AG20443 (cell line): ENCODE data around the gene TMF1.
A peak's percentile ranks its signal among the peaks of the same experiment; 100 is the strongest.

Source experiments
- DNase-seq: peaks from one replicate; pipeline ENCODE4 v3.0.0; 2012; ENCODE audit warnings: low spot score, mixed read lengths

TMF1 gene, protein sequence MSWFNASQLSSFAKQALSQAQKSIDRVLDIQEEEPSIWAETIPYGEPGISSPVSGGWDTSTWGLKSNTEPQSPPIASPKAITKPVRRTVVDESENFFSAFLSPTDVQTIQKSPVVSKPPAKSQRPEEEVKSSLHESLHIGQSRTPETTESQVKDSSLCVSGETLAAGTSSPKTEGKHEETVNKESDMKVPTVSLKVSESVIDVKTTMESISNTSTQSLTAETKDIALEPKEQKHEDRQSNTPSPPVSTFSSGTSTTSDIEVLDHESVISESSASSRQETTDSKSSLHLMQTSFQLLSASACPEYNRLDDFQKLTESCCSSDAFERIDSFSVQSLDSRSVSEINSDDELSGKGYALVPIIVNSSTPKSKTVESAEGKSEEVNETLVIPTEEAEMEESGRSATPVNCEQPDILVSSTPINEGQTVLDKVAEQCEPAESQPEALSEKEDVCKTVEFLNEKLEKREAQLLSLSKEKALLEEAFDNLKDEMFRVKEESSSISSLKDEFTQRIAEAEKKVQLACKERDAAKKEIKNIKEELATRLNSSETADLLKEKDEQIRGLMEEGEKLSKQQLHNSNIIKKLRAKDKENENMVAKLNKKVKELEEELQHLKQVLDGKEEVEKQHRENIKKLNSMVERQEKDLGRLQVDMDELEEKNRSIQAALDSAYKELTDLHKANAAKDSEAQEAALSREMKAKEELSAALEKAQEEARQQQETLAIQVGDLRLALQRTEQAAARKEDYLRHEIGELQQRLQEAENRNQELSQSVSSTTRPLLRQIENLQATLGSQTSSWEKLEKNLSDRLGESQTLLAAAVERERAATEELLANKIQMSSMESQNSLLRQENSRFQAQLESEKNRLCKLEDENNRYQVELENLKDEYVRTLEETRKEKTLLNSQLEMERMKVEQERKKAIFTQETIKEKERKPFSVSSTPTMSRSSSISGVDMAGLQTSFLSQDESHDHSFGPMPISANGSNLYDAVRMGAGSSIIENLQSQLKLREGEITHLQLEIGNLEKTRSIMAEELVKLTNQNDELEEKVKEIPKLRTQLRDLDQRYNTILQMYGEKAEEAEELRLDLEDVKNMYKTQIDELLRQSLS

DNA sequence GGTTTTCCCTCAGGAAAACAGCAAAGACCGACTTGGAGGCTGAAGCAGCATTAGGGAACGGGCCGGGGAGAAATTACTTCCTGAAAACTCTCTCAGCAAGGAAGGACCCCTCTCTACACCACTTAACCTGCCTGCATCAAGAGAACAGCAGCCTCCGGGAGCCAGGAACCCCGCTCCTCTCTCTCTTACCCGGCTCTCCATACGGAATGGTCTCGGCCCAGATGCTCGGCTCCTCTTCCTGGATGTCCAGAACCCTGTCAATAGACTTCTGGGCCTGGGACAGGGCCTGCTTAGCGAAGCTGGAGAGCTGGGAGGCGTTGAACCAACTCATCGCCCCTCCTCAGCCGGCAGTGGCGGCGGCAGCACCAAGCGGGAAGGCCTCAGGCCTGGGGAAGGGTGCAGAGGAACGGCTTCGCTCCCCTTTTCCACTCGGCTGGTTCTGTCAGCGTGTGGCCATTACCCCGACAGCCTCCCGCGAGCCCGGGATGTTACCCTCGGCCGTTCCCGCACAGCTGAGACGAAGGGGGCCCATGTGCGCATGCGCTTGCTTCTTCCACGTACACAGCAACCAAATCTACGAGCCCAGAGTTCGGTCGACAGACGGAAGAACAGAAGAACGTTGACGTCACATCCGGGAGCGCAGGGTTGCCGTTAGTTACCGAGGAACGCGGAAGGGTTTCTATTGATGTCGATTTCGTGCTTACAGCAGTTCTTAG lies at the start of gene TMF1:
TSS of gene TMF1 (minus strand) at position 578 of the 716 bp plus-strand sequence. CDS start at position 331, 247 bp downstream.
- DNase-seq: peak; percentile 98

DNA sequence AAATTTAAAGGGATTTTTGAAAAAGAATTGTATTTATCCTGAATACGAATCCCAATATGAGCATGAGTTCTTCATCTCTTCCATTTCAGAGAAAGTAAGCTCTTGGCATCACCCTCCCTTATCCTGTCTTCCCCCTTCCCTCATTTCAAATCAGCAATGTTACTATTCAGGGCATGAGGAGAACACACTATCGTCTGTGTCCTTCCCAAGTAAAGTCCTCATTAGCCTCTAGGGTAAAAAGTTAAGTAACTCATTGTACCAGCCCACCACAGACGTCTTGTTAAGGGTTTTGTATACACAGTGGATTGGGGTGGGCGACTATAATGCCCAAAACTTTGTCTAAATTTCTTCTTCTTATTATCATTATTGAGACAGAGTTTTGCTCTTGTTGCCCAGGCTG lies 47.4 kb upstream of the TMF1 start:
- no peak for DNase-seq

- DNase-seq: no peak
Observed at GRCh38 chr3:69097407-69098086, 45.4 kb upstream of the TMF1 start.

DNA sequence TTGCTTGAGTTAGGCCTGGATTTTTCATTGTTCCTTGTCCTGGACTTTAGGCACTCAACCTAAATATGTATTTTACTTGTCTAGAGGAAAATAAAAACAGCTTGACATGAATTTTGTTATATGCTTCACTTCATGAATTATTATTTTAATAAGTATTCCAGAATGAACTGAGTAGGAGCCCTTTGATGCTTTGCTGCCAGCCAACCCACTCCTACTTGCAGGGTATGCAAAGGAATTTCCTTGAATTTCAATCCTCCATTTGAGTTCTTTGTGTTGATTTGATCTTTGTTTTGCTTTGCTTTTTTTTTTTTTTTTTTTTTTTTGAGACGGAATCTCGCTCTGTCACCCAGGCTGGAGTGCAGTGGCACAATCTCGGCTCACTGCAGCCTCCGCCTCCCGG lies 44.2 kb upstream of the TMF1 start:
- no peak for DNase-seq

- no peak for DNase-seq
Observed at GRCh38 chr3:69095636-69096035, 43.5 kb upstream of the TMF1 start.

- DNase-seq: peak; percentile 60
Observed at GRCh38 chr3:69094467-69095205, 42.5 kb upstream of the TMF1 start.

GRCh38 chr3:69092030-69092516 lies 39.9 kb upstream of the TMF1 start:
- no peak for DNase-seq

DNA sequence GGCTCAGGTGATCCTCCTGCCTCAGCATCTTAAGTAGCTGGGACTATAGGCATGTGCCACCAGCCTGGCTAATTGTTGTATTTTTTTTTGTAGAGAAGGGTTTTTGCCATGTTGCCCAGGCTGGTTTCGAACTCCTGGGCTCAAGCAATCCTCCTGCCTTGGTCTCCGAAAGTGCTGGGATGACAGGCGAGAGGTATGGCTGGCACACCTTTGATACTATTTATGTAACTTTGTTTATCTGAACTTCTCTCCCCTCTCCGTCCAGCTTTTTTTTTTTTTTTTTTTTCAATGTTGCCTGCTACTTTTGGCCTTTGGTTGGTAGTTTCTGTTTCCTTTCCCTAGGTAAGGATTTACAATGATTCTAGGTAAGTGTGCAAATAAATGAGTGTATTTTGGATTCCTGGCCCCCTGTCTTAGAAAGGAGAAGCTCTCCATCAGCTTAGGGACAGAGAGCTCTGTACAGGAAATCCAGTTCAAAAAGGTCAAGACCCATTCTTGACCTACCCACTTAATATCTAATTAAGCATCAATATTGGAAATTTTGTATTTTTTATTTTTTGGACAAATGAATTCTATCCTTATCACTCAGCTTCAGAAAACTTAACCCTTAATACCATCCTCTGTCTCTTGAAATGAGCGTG lies 39.4 kb upstream of the TMF1 start:
- no peak for DNase-seq

GRCh38 chr3:69090021-69090420 lies 37.9 kb upstream of the TMF1 start:
- DNase-seq: peak; percentile 62

DNA sequence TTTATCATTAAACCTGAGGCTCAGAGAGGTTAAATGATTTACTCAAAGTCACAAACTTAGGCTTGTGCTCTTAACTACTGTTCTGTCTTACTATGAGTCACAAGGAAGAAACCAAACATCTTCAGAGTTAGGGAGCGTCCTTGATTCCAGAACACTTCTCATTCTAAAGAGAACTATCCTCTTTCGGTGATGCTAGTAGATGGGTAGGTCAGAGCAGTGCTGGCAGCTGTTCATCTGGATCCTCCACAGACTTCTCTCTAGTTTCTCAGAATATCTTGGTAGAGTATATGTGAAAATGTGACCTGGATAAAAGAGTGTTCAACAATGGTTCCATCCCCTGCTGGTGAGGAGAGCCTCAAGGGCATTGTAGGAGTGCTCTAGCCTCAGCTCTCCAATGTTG lies 35.9 kb upstream of the TMF1 start:
- peak; percentile 21 for DNase-seq

- DNase-seq: no peak
Observed at GRCh38 chr3:69087030-69087791, 35.1 kb upstream of the TMF1 start.

- peak; percentile 65 for DNase-seq
Observed at GRCh38 chr3:69085833-69086722, 33.9 kb upstream of the TMF1 start.

GRCh38 chr3:69085168-69085832 lies 33.2 kb upstream of the TMF1 start:
- DNase-seq: peak; percentile 26

GRCh38 chr3:69084326-69085167 lies 32.4 kb upstream of the TMF1 start, which contains the start of gene ARL6IP5:
ARL6IP5 (plus strand) TSS chr3:69084937; CDS start chr3:69085048, 111 bp downstream.
- peak; percentile 79 for DNase-seq

GRCh38 chr3:69082805-69083204 lies 30.7 kb upstream of the TMF1 start:
- peak; percentile 17 for DNase-seq

GRCh38 chr3:69082361-69082760 lies 30.2 kb upstream of the TMF1 start:
- DNase-seq: no peak
